DOHH2 (cell line): Measurements from ENCODE around the gene CAPN10.

Experiments
- H3F3A ChIP-seq: fragments of 200-600 bp; sonication (generic), shearing (Covaris generic); 2 replicates; pipeline ENCODE4 v1.6.0; 2016; ENCODE audit warnings: antibody characterized with exemption, mild to moderate bottlenecking; ENCODE audit not compliant: control insufficient read depth, insufficient read depth
- H3K27ac ChIP-seq: fragments of 200-600 bp; sonication (generic); 2 replicates; pipeline ENCODE4 v1.5.1; 2014; ENCODE audit warnings: low read depth, mild to moderate bottlenecking, low read length, moderate library complexity
- H3K27me3 ChIP-seq: fragments of 200-600 bp; sonication (generic); 2 replicates; pipeline ENCODE4 v1.6.1; 2014; ENCODE audit warnings: mild to moderate bottlenecking, low read length, mixed read lengths; ENCODE audit not compliant: control insufficient read depth
- H3K36me3 ChIP-seq: fragments of 200-600 bp; sonication (generic); 2 replicates; pipeline ENCODE4 v1.6.1; 2014; ENCODE audit warnings: mild to moderate bottlenecking, low read length, moderate library complexity, mixed read lengths; ENCODE audit not compliant: control insufficient read depth
- H3K4me1 ChIP-seq: fragments of 200-600 bp; sonication (generic); 2 replicates; pipeline ENCODE4 v1.6.1; 2014; ENCODE audit warnings: mild to moderate bottlenecking, low read length, mixed read lengths; ENCODE audit not compliant: control insufficient read depth
- H3K4me2 ChIP-seq: fragments of 200-600 bp; sonication (generic); 2 replicates; pipeline ENCODE4 v1.6.0; 2014; ENCODE audit warnings: mild to moderate bottlenecking, low read length, moderate library complexity
- H3K4me3 ChIP-seq: fragments of 200-600 bp; sonication (generic); 2 replicates; pipeline ENCODE4 v1.5.1; 2014; ENCODE audit warnings: mild to moderate bottlenecking, low read length, mixed read lengths
- H3K79me2 ChIP-seq: fragments of 200-600 bp; sonication (generic); 2 replicates; pipeline ENCODE4 v1.6.1; 2014; ENCODE audit warnings: mild to moderate bottlenecking, low read length, mixed read lengths; ENCODE audit not compliant: control insufficient read depth
- H3K9me2 ChIP-seq: fragments of 200-600 bp; sonication (generic); replicated peaks from 2 replicates; pipeline ENCODE4 v1.6.1; 2014; ENCODE audit warnings: mild to moderate bottlenecking, low read length, mixed read lengths; ENCODE audit not compliant: control insufficient read depth
- H3K9me3 ChIP-seq: fragments of 200-600 bp; sonication (generic); 2 replicates; pipeline ENCODE4 v1.6.1; 2014; ENCODE audit warnings: antibody characterized with exemption, low read length, mixed read lengths; ENCODE audit not compliant: control insufficient read depth, insufficient read depth
- H4K20me1 ChIP-seq: fragments of 200-600 bp; sonication (generic); 2 replicates; pipeline ENCODE4 v1.6.0; 2014; ENCODE audit warnings: low read depth, mild to moderate bottlenecking, antibody characterized with exemption, low read length, moderate library complexity; ENCODE audit not compliant: control insufficient read depth, insufficient read depth
- CTCF ChIP-seq: fragments of 200-600 bp; sonication (generic); IDR thresholded peaks from one replicate; pipeline ENCODE4 v1.5.1; 2014; ENCODE audit warnings: antibody characterized with exemption, mild to moderate bottlenecking, low read depth, low read length; ENCODE audit not compliant: poor library complexity, severe bottlenecking
- EZH2phosphoT487 ChIP-seq: fragments of 200-600 bp; sonication (generic); IDR thresholded peaks from 2 replicates; pipeline ENCODE4 v1.6.1; 2017; ENCODE audit warnings: borderline replicate concordance, mild to moderate bottlenecking, antibody characterized with exemption, low read length, moderate library complexity, mixed read lengths

The CAPN10 gene

GRCh38 chr2:240623531-240624010, 37.0 kb downstream of the CAPN10 start:
- Histone ChIP-seq H4K20me1 (no peaks in the 10 kb centered on the region), H3K27me3 (no peaks in the 10 kb centered on the region), H3K4me2 (no peak overlapping the region), H3K79me2 (no peaks in the 10 kb centered on the region), H3K9me3 (no peaks in the 10 kb centered on the region), H3K9me2 (no peaks in the 10 kb centered on the region), H3K4me1 (peaks cover 38% of the 10 kb centered on the region), H3K36me3 (no peaks in the 10 kb centered on the region), H3F3A (no peaks in the 10 kb centered on the region), H3K27ac (no peak overlapping the region), H3K4me3 (no peak overlapping the region)
- TF ChIP-seq EZH2phosphoT487 (no peak), CTCF (no peak)

GRCh38 chr2:240624011-240624949, 37.7 kb downstream of the CAPN10 start:
- H3K27ac ChIP-seq = no peak overlapping the region

GRCh38 chr2:240624950-240625621, 38.6 kb downstream of the CAPN10 start, which contains the start of gene GPR35:
TSS of gene GPR35 (plus strand) at chr2:240625480. CDS start at chr2:240629953, 4,473 bp downstream.
- Histone ChIP-seq H3K4me3 (no peak within 1 kb of the TSS), H3K27ac (no peak within 1 kb of the TSS)

More at GRCh38 chr2:240624011-240624949, 37.7 kb downstream of the CAPN10 start:
- Histone ChIP-seq H3K4me1 (peaks cover 38% of the 10 kb centered on the region), H3K4me2 (no peak overlapping the region), H3K27me3 (no peaks in the 10 kb centered on the region), H3K9me3 (no peaks in the 10 kb centered on the region), H3K9me2 (no peaks in the 10 kb centered on the region), H3K36me3 (no peaks in the 10 kb centered on the region), H3K4me3 (no peak overlapping the region), H4K20me1 (no peaks in the 10 kb centered on the region), H3F3A (no peaks in the 10 kb centered on the region), H3K79me2 (no peaks in the 10 kb centered on the region)
- TF ChIP-seq EZH2phosphoT487 (no peak), CTCF (no peak)

More at GRCh38 chr2:240624950-240625621, 38.6 kb downstream of the CAPN10 start, which contains the start of gene GPR35:
- H3F3A ChIP-seq = no peaks in the 10 kb centered on the region
- H3K9me2 ChIP-seq = no peaks in the 10 kb centered on the region
- no peak within 1 kb of the TSS for H3K4me2 ChIP-seq
- peaks cover 38% of the 10 kb centered on the region for H3K4me1 ChIP-seq
- no peaks in the 10 kb centered on the region for H3K27me3 ChIP-seq
- no peaks in the 10 kb centered on the region for H3K9me3 ChIP-seq
- no peaks in the 10 kb centered on the region for H3K79me2 ChIP-seq
- no peaks in the 10 kb centered on the region for H3K36me3 ChIP-seq
- TF ChIP-seq CTCF = no peak
- no peak for TF ChIP-seq EZH2phosphoT487
- H4K20me1 ChIP-seq = no peaks in the 10 kb centered on the region
